Activated naive CD4-positive, alpha-beta T cell treated with anti-CD3 and anti-CD28 coated beads, Interleukin-2, amount 50 U/mL, for 72 hours (primary cell): Measurements from ENCODE around the gene KLF12. TPM values are rescaled to one million over a fixed set of nuclear protein-coding genes. Genes with fewer than 3 reads are reported as not detected.

ENCODE experiments used
- ATAC-seq, 2 donors: fragments of 150-1000 bp; cut with Tn5 transposase; 2 replicates each; pipeline ENCODE4 v1.10.0; 2021; ENCODE audit warnings: mild to moderate bottlenecking in 2 of 2, moderate library complexity in 2 of 2
- DNase-seq, 2 donors: peaks; one replicate each; pipeline ENCODE4 v3.0.0; 2021 to 2022; ENCODE audit warnings: low spot score in 2 of 2
- H3K27ac Mint-ChIP-seq, 2 donors: one replicate each; pipeline ENCODE4 v1.8.0; 2022; ENCODE audit warnings: mild to moderate bottlenecking in 2 of 2, mixed read lengths in 2 of 2
- H3K36me3 Mint-ChIP-seq, 2 donors: one replicate each; pipeline ENCODE4 v1.8.0; 2022; ENCODE audit warnings: mixed read lengths in 2 of 2
- H3K9me3 Mint-ChIP-seq, 2 donors: one replicate each; pipeline ENCODE4 v1.8.0; 2022; ENCODE audit warnings: mixed read lengths in 2 of 2
- total RNA-seq, 2 donors: library from RNA; stranded (reverse); gene quantifications; one replicate each; pipeline ENCODE4 v1.2.3, GENCODE V29; 2022

The KLF12 gene
- total RNA-seq, 2 donors from 2014 or later, result 18.4 to 25.6 TPM

DNA sequence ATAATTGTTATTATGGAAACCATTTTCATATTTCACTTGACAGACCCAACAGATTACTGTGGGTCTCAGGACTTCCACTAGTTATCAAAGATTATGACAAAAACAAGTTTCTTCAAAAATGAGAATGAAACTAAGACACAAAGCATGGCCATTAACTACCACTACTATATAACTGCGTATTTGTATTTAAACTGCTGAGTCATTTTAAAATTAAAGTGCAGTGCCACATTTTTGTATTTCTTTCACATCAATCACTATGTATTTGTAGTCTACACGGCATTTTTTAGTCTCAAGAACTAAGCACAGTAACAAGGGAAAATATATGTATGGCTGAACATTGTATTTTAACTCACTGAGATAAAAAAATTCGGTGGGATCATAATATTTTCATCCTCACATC lies 10.1 kb upstream of the KLF12 start:
- H3K36me3 Mint-ChIP-seq, result no peaks in the 10 kb centered on the region
- no peak for DNase-seq
- no peak overlapping the region for H3K27ac Mint-ChIP-seq
- peaks cover 0 to 3% of the 10 kb centered on the region in 2 donors for H3K9me3 Mint-ChIP-seq
- no peak for ATAC-seq

DNA sequence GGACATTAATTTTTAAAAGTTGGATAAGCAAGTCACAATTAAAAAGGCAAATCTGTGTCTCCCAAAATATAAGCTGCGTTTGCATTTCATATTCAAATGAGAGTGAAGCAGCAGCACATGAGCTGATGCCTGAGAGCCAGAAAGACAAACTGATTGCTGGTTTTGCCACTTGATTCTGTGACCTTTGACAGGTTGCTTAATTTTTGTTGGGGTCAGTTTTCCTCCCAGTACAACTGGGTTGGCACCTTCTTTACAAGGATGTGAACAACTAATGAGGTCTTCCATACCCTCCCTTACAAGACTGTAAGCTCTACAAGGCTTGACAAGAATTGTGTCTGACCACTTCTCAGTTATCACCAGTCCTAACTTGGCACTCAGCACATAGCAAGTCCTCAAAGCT lies 8.1 kb upstream of the KLF12 start:
- no peak for ATAC-seq
- no peak for DNase-seq
- no peak overlapping the region for H3K27ac Mint-ChIP-seq

DNA sequence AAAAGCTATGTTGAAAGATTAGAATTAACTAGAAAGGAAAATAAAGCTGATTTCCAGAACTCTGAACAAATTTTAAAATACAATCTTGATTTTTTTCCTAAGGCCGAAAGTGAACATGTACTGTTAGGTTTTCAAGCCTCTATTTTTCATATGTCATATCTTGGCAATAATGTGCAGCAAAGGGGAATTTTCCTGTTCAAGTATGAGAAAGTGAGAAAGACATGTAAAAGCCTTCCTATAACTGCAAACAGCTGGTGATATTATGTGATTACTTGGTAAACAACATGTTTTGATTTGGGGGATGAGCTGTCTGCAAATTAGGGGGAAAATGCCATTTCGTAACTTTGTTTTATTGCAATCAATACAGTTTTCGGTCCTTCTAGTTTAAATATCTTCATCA lies 4.0 kb upstream of the KLF12 start:
- Mint-ChIP-seq H3K36me3 (peaks cover 5 to 6% of the 10 kb centered on the region in 2 donors), H3K9me3 (peaks cover 0 to 3% of the 10 kb centered on the region in 2 donors), H3K27ac (no peak overlapping the region)
- DNase-seq (no peak), ATAC-seq (no peak)

More for the DNA sequence above, 8.1 kb upstream of the KLF12 start:
- H3K36me3 Mint-ChIP-seq, result no peaks in the 10 kb centered on the region
- H3K9me3 Mint-ChIP-seq, result peaks cover 0 to 3% of the 10 kb centered on the region in 2 donors

DNA sequence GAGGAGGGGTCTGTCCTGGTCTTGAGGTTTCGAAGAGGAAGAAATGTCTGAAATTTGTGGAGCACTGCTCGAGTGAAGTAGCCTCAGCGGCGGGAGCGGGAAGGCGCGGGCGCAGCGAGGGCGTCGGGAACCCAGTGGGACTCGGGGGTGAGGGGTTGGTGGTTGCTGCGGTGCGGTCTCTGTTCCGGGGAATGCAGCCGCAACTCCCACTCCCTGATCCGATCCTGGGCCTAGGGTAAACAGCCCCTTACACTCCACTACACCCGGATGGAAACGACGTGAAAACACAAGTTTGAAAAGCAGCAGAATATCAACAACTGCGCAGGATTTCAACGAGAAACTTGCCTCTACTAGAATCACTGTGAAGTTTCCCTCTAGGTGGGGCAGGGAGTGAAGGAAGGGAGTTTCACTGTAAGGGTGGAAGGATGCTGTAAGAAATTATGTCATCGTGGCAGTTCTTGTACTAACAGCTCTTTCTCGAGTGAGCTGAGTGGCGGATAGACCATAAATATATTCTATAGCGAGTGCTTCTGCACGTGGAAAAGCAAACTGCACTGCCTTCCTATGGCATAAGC lies 2.0 kb upstream of the KLF12 start:
- H3K36me3 Mint-ChIP-seq, result peaks cover 12 to 21% of the 10 kb centered on the region in 2 donors
- DNase-seq (peak in 1 of 2 donors; percentile 69), ATAC-seq (no peak)
- H3K9me3 Mint-ChIP-seq, result no peaks in the 10 kb centered on the region
- no peak overlapping the region for H3K27ac Mint-ChIP-seq

DNA sequence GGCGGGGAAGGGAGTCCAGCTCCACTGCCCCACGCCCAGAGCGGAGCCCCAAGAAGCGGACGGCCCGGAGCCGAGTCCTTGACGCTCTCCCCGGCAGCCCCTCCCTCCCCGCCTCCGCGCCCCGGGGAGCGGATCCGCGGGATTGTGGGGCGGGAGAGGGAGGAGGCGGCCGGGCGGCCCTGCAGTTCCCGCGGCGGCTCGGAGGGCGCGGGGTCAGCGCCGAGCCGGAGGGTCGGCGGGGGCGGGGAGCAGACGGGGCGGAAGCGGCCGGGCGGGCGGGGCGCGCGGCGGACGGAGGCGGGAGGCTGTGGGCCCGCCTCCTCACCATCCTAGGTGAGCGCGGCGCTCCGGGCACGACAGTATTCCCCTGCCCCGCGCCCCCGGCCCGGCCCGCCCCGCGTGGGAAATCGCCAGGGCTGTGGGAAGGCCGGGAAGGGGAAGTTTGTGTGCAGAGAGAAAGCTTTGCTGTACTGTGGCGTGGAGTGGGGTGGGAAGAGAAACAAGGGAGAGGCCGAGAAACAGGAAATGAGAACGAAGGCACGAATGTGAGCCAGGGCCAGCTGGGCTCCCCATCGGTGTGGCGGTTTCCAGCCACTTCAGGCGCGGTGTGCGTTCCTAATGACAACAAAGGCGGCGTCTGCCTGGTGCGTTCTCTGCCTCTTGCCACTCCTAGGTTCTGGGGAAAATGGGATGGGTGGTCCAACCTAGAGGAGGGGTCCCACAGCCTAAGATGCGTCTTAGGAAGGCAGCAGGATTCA lies 1.3 kb upstream of the KLF12 start:
- Mint-ChIP-seq H3K27ac (no peak overlapping the region), H3K36me3 (peaks cover 12 to 21% of the 10 kb centered on the region in 2 donors), H3K9me3 (no peaks in the 10 kb centered on the region)
- ATAC-seq (peak; percentile 41), DNase-seq (peak; percentile 66 to 80)

- H3K36me3 Mint-ChIP-seq, result peaks cover 12 to 21% of the 10 kb centered on the region in 2 donors
- ATAC-seq, result peak; percentile 34 to 64
- DNase-seq, result peak in 1 of 2 donors; percentile 92
- no peaks in the 10 kb centered on the region for H3K9me3 Mint-ChIP-seq
- H3K27ac Mint-ChIP-seq, result no peak overlapping the region
Observed at GRCh38 chr13:74134777-74135325, 647 bp upstream of the KLF12 start.

DNA sequence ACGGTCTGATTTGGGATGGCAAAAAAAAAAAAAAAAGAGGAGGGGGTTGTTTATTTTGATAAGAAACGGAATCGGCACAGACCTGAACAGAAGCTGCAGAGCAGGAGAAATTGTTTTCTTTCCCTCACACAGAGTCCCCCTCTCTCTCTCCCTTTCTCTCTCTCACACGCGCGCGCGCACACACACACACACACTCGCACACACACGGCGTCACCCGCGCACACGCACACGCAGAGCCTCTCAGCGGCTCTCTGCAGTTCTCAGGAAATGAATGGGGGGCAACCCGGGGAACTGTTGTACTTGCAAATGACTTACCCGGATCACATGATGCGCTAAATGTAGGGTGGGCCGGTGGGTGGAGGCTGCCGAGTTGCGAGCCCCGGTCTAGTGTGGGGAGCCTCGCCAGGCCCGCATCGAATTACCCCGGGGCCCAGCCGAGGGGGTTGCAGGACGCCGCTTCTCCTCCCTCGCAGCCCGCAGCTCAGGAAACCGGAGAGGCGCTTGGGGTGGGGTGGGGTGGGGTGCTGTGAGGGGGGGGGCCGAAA lies 475 bp downstream of the KLF12 start:
- H3K36me3 Mint-ChIP-seq, result peaks cover 12 to 21% of the 10 kb centered on the region in 2 donors

DNA sequence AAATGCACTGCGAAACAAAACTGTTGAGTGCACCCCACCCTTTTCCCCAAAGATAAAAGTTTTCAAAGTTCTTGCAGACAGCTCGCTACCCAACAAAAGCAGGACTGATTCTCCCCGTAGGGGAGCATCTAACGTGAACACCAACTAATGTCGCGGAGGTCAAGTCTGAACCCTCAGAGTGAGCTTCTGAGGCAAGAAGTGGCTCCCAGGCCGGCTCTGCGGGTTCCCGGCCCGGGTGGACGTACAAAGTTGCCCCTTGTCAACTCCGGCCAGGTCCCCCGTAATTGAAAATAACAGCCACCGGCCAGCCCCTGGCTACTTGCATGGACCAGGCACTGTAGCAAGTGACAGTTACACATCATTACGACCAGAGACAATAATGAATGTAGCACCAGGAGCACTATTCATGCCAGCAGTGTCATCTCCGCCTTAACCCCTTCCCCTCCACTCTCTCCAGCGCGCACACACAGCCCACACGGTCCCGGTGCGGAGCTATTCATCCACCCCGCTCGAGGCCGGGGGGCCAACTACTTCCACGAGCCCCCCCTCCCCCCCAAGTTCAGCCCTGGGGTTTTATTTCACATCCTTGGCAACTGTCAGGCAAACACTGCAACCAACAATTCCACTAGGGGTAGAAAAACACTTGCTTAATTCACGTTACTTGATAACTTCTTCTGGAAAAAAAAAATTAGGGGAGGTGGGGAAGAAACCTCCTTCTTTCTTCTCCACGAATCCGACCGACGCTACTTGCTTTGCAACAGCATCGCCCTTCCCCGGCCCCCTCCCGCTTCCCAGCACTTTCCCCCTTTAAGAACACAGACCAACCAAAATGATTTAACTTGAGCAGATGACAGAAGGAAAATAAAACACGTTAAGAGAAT lies 1.2 kb downstream of the KLF12 start:
- Mint-ChIP-seq H3K27ac (peak overlapping the region in 1 of 2 donors; percentile 99), H3K9me3 (no peaks in the 10 kb centered on the region), H3K36me3 (peaks cover 12 to 21% of the 10 kb centered on the region in 2 donors)
- DNase-seq (peak; percentile 39 to 59), ATAC-seq (peak in 1 of 2 donors; percentile 11)

More for the DNA sequence above, 475 bp downstream of the KLF12 start:
- no peaks in the 10 kb centered on the region for H3K9me3 Mint-ChIP-seq
- peak; percentile 32 to 64 for ATAC-seq
- peak overlapping the region in 1 of 2 donors; percentile 99 for H3K27ac Mint-ChIP-seq
- peak; percentile 71 to 81 for DNase-seq

DNA sequence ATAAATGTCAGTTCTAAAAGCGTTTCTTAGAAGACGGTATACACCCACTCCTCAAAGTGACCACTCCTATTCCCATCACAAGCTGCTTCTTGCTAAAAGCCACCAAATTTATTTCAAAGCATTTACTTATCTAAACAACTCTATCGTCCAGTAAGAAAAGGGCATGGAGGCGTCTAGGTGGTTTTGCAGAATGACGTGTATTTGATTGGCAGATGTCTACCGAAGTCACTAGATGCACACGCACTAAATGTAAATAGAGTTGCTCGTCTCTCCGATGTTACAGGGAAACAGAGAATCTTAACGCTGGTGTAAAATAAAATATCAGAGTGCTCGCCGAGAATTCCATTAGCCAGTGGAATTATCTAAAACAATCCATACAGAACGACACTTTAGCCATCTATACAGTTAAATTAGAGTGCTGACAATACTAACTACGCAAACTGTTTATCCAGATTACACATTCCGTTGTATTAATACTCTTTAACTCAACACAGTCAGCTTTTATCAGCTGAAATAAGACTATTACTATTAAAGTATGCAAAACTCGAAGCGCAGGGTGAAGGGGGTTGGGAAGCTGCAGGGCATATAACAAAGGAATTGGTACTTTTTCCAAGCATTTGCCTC lies 1.9 kb downstream of the KLF12 start:
- H3K9me3 Mint-ChIP-seq, result no peaks in the 10 kb centered on the region
- DNase-seq (peak in 1 of 2 donors; percentile 12), ATAC-seq (no peak)
- H3K36me3 Mint-ChIP-seq, result peaks cover 12 to 21% of the 10 kb centered on the region in 2 donors
- peak overlapping the region in 1 of 2 donors; percentile 73 for H3K27ac Mint-ChIP-seq

- H3K27ac Mint-ChIP-seq, result no peak overlapping the region
- peaks cover 12 to 21% of the 10 kb centered on the region in 2 donors for H3K36me3 Mint-ChIP-seq
- no peak for DNase-seq
- no peak for ATAC-seq
- no peaks in the 10 kb centered on the region for H3K9me3 Mint-ChIP-seq
Observed at GRCh38 chr13:74131227-74131626, 3.0 kb downstream of the KLF12 start.

GRCh38 chr13:74129500-74130191 lies 4.6 kb downstream of the KLF12 start:
- no peak for DNase-seq
- H3K9me3 Mint-ChIP-seq, result no peaks in the 10 kb centered on the region

GRCh38 chr13:74128156-74128767 lies 5.9 kb downstream of the KLF12 start:
- Mint-ChIP-seq H3K9me3 (no peaks in the 10 kb centered on the region), H3K27ac (peak overlapping the region; percentile 29 to 38), H3K36me3 (peaks cover 7 to 15% of the 10 kb centered on the region in 2 donors)
- peak; percentile 60 to 73 for ATAC-seq
- no peak for DNase-seq

More at GRCh38 chr13:74129500-74130191, 4.6 kb downstream of the KLF12 start:
- ATAC-seq, result no peak
- H3K36me3 Mint-ChIP-seq, result peaks cover 12 to 21% of the 10 kb centered on the region in 2 donors
- peak overlapping the region in 1 of 2 donors; percentile 82 for H3K27ac Mint-ChIP-seq

DNA sequence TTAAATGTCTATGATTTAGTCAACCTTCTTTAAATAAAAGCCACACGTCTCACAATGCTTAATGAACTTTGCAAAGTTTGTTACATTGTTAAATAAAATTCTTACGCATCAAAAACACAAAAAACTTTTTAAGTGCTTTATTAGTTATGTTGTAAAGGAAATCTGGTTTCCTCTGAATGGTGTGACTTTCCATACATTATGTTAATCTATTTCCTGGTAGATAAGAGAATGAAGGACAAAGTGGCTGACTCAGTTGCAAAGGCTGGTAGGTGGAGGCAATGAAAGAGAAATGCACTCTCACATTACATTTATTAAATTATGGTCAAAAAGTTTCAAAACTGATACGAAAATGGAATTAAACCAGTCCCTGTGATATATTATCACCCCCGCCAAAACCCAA lies 15.9 kb downstream of the KLF12 start:
- no peak for ATAC-seq
- Mint-ChIP-seq H3K27ac (peak overlapping the region in 1 of 2 donors; percentile 47), H3K9me3 (peaks cover 13 to 36% of the 10 kb centered on the region in 2 donors)

DNA sequence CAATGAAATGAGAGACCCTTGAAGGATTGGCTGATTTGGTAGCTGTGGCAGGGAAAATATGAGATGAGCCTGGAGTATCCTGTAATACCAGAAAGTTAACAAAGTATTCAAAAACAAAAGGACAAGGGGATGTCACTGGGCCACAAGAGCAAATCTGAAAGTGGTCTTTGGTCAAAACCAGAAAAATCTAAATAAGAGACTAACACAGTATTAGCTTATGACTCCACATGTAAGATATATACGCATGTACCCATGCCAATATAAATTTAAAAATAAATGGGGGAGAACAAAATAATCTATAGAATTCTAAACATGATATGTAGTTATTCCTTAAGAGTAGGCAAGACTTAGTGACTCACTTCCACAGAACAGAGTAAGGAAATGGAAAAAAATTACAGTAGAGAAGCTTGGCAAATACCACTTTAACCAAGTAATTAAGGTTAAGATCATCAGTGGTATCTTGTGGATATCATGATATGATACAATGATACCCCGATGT lies 16.9 kb downstream of the KLF12 start:
- ATAC-seq (peak in 1 of 2 donors; percentile 57), DNase-seq (no peak)
- Mint-ChIP-seq H3K9me3 (peaks cover 13 to 36% of the 10 kb centered on the region in 2 donors), H3K36me3 (peaks cover 23 to 44% of the 10 kb centered on the region in 2 donors), H3K27ac (peak overlapping the region; percentile 11 to 74)

More for the DNA sequence above, 15.9 kb downstream of the KLF12 start:
- DNase-seq, result no peak
- H3K36me3 Mint-ChIP-seq, result peaks cover 17 to 44% of the 10 kb centered on the region in 2 donors

GRCh38 chr13:74115133-74115532 lies 19.1 kb downstream of the KLF12 start:
- no peak for DNase-seq
- H3K27ac Mint-ChIP-seq, result peak overlapping the region in 1 of 2 donors; percentile 48
- peaks cover 23 to 44% of the 10 kb centered on the region in 2 donors for H3K36me3 Mint-ChIP-seq
- peaks cover 13 to 32% of the 10 kb centered on the region in 2 donors for H3K9me3 Mint-ChIP-seq
- ATAC-seq, result peak; percentile 26 to 77
